GM18520 (cell line): ENCODE results near the gene ZNF816.
"Not testable (repeated sequence)": the region's sequence is repeated elsewhere in the genome, so short reads cannot be mapped to it uniquely, and the experiment has no call there.

Source experiments
- ATAC-seq: cut with Tn5 transposase; IDR thresholded peaks from one replicate; pipeline ENCODE4 v1.9.1; 2021; ENCODE audit not compliant: unreplicated experiment

The ZNF816 gene

GRCh38 chr19:52936151-52936953, 26.3 kb downstream of the ZNF816 start:
- no peak for ATAC-seq

- no peak for ATAC-seq
These were observed 27.2 kb downstream of the ZNF816 start for GRCh38 chr19:52935434-52935833.

GRCh38 chr19:52924641-52925040, 38.0 kb downstream of the ZNF816 start:
- not testable (repeated sequence) for ATAC-seq

GRCh38 chr19:52923778-52924593, 38.7 kb downstream of the ZNF816 start:
- no peak for ATAC-seq

- no peak for ATAC-seq
These were observed 39.6 kb downstream of the ZNF816 start, which contains the start of gene ZNF888 for GRCh38 chr19:52922841-52923777. Gene ZNF888 (minus strand): TSS chr19:52923428. CDS start chr19:52917873, 5,555 bp downstream.

GRCh38 chr19:52917531-52917930, 45.1 kb downstream of the ZNF816 start:
- ATAC-seq, result no peak

- no peak for ATAC-seq
These were observed 52.0 kb downstream of the ZNF816 start for GRCh38 chr19:52910648-52911047.

- ATAC-seq, result not testable (repeated sequence)
These were observed 58.5 kb downstream of the ZNF816 start for GRCh38 chr19:52904052-52904780.

- ATAC-seq, result no peak
These were observed 60.8 kb downstream of the ZNF816 start for GRCh38 chr19:52901842-52902241.
